ENCODE data around the gene WDFY3.

The WDFY3 gene

DNA sequence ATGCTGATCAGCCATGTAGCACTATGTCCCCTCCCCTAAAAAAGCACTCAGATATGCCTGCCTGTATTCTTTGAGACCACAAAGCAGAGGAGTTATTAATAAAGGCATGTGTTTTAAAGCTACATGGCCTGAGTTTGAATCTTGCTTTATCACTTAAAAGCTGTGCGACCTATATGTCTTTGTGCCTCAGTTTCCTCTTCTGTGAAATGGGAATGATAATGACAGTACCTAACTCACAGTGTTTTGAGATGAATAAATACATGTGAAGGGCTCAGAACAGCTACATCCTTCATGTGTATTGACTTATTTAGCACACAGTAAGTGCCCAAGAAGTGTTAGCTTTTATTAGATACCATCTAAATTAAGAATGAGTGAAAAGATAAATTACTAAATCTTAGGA, 180.0 kb downstream of the WDFY3 start:
- DNase-seq (ENCODE audit: low read depth in 1 of 2, low spot score in 1 of 2): no peak
- Histone ChIP-seq H3K4me3 (replicated peaks; ENCODE audit: insufficient read depth, low read length) (no peak overlapping the region), H3K27ac (replicated peaks) (no peak overlapping the region), H3K27me3 (ENCODE audit: insufficient read depth, poor library complexity, severe bottlenecking) (no peaks in the 10 kb centered on the region)
- TF ChIP-seq POLR2AphosphoS5 (IDR thresholded peaks at IDR 0.05; ENCODE audit: low read depth): no peak
- TF ChIP-seq SPI1 (IDR thresholded peaks at IDR 0.05; ENCODE audit: borderline replicate concordance, low read depth): no peak
- TF ChIP-seq, protein P1, sequence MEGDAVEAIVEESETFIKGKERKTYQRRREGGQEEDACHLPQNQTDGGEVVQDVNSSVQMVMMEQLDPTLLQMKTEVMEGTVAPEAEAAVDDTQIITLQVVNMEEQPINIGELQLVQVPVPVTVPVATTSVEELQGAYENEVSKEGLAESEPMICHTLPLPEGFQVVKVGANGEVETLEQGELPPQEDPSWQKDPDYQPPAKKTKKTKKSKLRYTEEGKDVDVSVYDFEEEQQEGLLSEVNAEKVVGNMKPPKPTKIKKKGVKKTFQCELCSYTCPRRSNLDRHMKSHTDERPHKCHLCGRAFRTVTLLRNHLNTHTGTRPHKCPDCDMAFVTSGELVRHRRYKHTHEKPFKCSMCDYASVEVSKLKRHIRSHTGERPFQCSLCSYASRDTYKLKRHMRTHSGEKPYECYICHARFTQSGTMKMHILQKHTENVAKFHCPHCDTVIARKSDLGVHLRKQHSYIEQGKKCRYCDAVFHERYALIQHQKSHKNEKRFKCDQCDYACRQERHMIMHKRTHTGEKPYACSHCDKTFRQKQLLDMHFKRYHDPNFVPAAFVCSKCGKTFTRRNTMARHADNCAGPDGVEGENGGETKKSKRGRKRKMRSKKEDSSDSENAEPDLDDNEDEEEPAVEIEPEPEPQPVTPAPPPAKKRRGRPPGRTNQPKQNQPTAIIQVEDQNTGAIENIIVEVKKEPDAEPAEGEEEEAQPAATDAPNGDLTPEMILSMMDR (IDR thresholded peaks at IDR 0.05; ENCODE audit: insufficient read depth, low read length): no peak
- TF ChIP-seq GABPA (IDR thresholded peaks at IDR 0.05; ENCODE audit: low read depth): no peak
- TF ChIP-seq, protein P2, sequence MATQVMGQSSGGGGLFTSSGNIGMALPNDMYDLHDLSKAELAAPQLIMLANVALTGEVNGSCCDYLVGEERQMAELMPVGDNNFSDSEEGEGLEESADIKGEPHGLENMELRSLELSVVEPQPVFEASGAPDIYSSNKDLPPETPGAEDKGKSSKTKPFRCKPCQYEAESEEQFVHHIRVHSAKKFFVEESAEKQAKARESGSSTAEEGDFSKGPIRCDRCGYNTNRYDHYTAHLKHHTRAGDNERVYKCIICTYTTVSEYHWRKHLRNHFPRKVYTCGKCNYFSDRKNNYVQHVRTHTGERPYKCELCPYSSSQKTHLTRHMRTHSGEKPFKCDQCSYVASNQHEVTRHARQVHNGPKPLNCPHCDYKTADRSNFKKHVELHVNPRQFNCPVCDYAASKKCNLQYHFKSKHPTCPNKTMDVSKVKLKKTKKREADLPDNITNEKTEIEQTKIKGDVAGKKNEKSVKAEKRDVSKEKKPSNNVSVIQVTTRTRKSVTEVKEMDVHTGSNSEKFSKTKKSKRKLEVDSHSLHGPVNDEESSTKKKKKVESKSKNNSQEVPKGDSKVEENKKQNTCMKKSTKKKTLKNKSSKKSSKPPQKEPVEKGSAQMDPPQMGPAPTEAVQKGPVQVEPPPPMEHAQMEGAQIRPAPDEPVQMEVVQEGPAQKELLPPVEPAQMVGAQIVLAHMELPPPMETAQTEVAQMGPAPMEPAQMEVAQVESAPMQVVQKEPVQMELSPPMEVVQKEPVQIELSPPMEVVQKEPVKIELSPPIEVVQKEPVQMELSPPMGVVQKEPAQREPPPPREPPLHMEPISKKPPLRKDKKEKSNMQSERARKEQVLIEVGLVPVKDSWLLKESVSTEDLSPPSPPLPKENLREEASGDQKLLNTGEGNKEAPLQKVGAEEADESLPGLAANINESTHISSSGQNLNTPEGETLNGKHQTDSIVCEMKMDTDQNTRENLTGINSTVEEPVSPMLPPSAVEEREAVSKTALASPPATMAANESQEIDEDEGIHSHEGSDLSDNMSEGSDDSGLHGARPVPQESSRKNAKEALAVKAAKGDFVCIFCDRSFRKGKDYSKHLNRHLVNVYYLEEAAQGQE (IDR thresholded peaks at IDR 0.05; ENCODE audit: insufficient replicate concordance, low read depth): no peak

DNA sequence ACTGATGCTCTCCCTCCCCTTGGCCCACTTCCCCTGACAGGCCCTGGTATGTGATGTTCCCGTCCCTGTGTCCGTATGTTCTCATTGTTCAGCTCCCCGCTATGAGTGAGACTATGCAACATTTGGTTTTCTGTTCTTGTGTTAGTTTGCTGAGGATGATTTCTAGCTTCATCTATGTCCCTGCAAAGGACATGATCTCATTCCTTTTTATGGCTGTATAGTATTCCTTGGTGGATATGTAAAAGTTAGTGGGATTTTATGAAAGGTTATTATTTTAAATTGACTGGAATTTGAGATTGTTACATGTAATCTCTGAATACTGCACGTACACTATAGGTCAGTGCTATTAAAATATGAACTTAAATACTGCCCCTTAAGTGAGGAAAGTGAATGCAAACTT, 184.0 kb downstream of the WDFY3 start:
- no peak for DNase-seq (ENCODE audit: low read depth in 1 of 2, low spot score in 1 of 2)
- no peak for TF ChIP-seq SPI1 (IDR thresholded peaks at IDR 0.05; ENCODE audit: borderline replicate concordance, low read depth)
- no peak for TF ChIP-seq GABPA (IDR thresholded peaks at IDR 0.05; ENCODE audit: low read depth)
- TF ChIP-seq POLR2AphosphoS5 (IDR thresholded peaks at IDR 0.05; ENCODE audit: low read depth): no peak
- TF ChIP-seq, protein P2 (IDR thresholded peaks at IDR 0.05; ENCODE audit: insufficient replicate concordance, low read depth): no peak
- TF ChIP-seq, protein P1 (IDR thresholded peaks at IDR 0.05; ENCODE audit: insufficient read depth, low read length): no peak
- Histone ChIP-seq H3K27me3 (ENCODE audit: insufficient read depth, poor library complexity, severe bottlenecking) (no peaks in the 10 kb centered on the region), H3K4me3 (replicated peaks; ENCODE audit: insufficient read depth, low read length) (no peak overlapping the region), H3K27ac (replicated peaks) (no peak overlapping the region)

DNA sequence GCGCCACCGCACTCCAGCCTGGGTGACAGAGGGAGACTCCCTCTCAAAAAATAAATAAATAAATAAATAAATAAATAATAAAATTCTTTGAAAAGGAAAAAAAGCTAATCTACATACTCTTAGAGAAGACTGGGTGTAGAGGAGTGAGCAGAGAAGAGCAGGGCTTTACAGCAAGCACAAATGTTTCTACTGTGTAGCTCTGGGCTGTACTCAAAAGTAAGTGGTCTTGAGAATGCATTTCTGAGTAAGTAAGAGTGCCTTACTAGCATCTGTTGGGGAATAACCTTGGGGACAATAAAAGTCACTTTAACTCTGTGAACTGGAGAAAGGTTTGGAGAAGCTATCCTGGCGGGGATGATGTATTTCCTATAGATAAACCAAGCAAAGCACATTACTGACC, 185.8 kb downstream of the WDFY3 start:
- TF ChIP-seq GABPA (IDR thresholded peaks at IDR 0.05; ENCODE audit: low read depth) (no peak), SPI1 (IDR thresholded peaks at IDR 0.05; ENCODE audit: borderline replicate concordance, low read depth) (no peak), POLR2AphosphoS5 (IDR thresholded peaks at IDR 0.05; ENCODE audit: low read depth) (no peak)
- TF ChIP-seq, protein P2 (IDR thresholded peaks at IDR 0.05; ENCODE audit: insufficient replicate concordance, low read depth): no peak
- TF ChIP-seq, protein P1 (IDR thresholded peaks at IDR 0.05; ENCODE audit: insufficient read depth, low read length): no peak

More for the DNA sequence above, 185.8 kb downstream of the WDFY3 start:
- no peak overlapping the region for H3K27ac ChIP-seq (replicated peaks)
- no peak overlapping the region for H3K4me3 ChIP-seq (replicated peaks; ENCODE audit: insufficient read depth, low read length)
- DNase-seq (ENCODE audit: low read depth in 1 of 2, low spot score in 1 of 2): no peak
- H3K27me3 ChIP-seq (ENCODE audit: insufficient read depth, poor library complexity, severe bottlenecking): no peaks in the 10 kb centered on the region

All from HL-60 (cell line).